ENCODE data around the gene PRDM12. TPM values are rescaled to one million over a fixed set of nuclear protein-coding genes. Genes with fewer than 3 reads are reported as not detected.

Gene PRDM12
- total RNA-seq = not detected in 2 replicates

DNA sequence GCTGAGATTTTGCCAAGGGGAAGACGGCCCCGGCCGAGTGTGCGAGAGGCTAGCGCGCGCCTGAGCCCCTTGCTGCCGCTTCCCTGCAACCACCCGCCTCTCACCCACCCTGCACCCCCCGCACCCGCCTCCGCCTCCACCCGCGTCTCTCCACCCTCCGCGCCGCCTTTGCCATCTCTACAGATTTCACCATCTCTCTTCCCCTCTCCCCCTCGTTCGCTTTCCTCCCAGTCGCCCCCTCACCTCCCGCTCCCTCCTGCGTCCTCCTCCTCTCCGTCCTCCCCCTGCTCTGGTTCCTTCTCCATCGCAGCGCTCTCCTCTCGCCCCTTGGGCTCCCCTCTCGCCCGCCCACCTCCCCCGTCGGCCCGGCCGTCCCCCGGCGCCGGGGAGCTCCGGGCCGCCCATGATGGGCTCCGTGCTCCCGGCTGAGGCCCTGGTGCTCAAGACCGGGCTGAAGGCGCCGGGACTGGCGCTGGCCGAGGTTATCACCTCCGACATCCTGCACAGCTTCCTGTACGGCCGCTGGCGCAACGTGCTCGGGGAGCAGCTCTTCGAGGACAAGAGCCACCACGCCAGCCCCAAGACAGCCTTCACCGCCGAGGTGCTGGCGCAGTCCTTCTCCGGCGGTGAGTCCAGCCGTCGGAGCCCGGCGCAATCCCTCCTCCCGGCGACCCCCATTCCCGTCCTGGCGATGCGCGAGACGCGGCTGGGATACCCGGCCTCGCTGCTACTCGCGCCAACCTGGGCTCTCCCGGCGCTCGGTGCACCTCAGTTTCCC lies at the start of gene PRDM12:
TSS of gene PRDM12 (plus strand) at position 344 of the 778 bp plus-strand sequence. CDS start at position 404, 60 bp downstream.

DNA sequence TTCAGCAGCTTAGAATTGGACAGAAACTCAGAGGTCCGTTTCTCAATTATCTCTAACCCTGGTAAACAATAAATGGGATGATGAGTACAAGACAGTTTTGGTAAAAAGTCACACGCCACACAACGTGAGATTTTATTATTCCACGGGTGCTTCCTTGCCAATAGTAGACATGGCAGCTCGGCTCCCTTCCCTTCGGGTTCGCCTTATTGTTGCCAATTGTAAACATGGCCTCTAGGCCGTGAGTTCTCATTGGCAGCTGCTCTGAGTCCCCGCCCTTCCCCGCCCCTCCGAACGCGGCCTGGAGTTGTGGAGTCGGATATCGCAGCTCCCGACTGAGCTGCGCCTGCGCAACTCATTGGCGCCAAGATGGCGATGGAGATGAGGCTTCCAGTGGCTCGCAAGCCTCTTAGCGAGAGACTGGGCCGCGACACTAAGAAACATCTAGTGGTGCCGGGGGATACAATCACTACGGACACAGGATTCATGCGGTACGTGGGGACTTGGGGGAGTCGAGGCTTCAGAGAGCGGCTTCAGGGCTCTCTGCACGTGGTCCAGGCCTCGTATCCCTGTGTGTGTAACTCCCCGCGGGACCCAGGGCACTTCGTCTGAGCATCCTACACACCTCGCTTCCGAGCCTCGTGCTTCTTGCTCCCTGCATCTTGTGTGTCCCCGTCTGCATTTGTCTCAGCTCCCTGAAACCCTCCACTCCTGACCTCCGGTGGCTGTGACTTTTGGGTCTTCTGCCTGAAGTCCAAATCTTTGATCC lies 29.2 kb downstream of the PRDM12 start, which contains the start of gene EXOSC2:
TSS of gene EXOSC2 (plus strand) at position 355 of the 766 bp plus-strand sequence. CDS start at position 367, 12 bp downstream.

Other genes with a start within 250 kb of the PRDM12 start
- gene ASS1, start 219.6 kb upstream of the PRDM12 start, total RNA-seq = 2.6 and 5.9 TPM in 2 replicates
- gene FUBP3, start 85.0 kb upstream of the PRDM12 start, total RNA-seq = 31.5 and 32.8 TPM in 2 replicates
- gene EXOSC2, start 29.2 kb downstream of the PRDM12 start, total RNA-seq = 63.7 and 68.5 TPM in 2 replicates
- 39.2 and 55.2 TPM in 2 replicates for gene ABL1, start 170.7 kb downstream of the PRDM12 start, total RNA-seq
- not detected in 2 replicates for gene QRFP, start 232.2 kb downstream of the PRDM12 start, total RNA-seq